Natural killer cell (primary cell): Measurements from ENCODE around the gene PDCD4. TPM values are rescaled to one million over a fixed set of nuclear protein-coding genes. Genes with fewer than 3 reads are reported as not detected.

Experiments used
- ATAC-seq, 3 donors: fragments of 150-1000 bp in 2 of 3; fragments of 200-7000 bp in 1 of 3; cut with Tn5 transposase; 1 replicate in 1 of 3; 2 replicates in 2 of 3; pipeline ENCODE4 v1.10.0; 2021; ENCODE audit warnings: mild to moderate bottlenecking in 2 of 3, moderate library complexity in 2 of 3
- DNase-seq, 2 donors: peaks; one replicate each; pipeline versions ENCODE4 v3.0.0 to v3.0.0-alpha.2; 2013 to 2021; ENCODE audit warnings: mixed read lengths in 1 of 2
- H3K27ac ChIP-seq: one replicate; pipeline ENCODE4 v1.5.1; 2013; ENCODE audit warnings: mild to moderate bottlenecking, low read length
- H3K27me3 ChIP-seq: one replicate; pipeline ENCODE4 v1.6.1; 2013; ENCODE audit warnings: low read length; ENCODE audit not compliant: control insufficient read depth, insufficient read depth
- H3K36me3 ChIP-seq: one replicate; pipeline ENCODE4 v1.6.1; 2013; ENCODE audit warnings: low read length; ENCODE audit not compliant: control insufficient read depth, insufficient read depth
- H3K4me1 ChIP-seq: one replicate; pipeline ENCODE4 v1.6.1; 2013; ENCODE audit warnings: low read length; ENCODE audit not compliant: control insufficient read depth, insufficient read depth
- H3K4me3 ChIP-seq: one replicate; pipeline ENCODE4 v1.5.1; 2013; ENCODE audit warnings: low read length
- H3K9me3 ChIP-seq: one replicate; pipeline ENCODE4 v1.6.1; 2013; ENCODE audit warnings: low read length; ENCODE audit not compliant: control insufficient read depth, insufficient read depth
- H3K27ac Mint-ChIP-seq, 2 donors: one replicate each; pipeline ENCODE4 v1.8.0; 2022; ENCODE audit warnings: mild to moderate bottlenecking in 2 of 2, mixed read lengths in 2 of 2, moderate library complexity in 1 of 2
- H3K27me3 Mint-ChIP-seq, 2 donors: one replicate each; pipeline ENCODE4 v1.8.0; 2022; ENCODE audit warnings: low read depth in 2 of 2, mixed read lengths in 2 of 2
- H3K36me3 Mint-ChIP-seq: one replicate; pipeline ENCODE4 v1.8.0; 2022; ENCODE audit warnings: mixed read lengths
- H3K4me1 Mint-ChIP-seq, 2 donors: one replicate each; pipeline ENCODE4 v1.8.0; 2022; ENCODE audit warnings: mixed read lengths in 2 of 2
- H3K4me3 Mint-ChIP-seq: one replicate; pipeline ENCODE4 v1.8.0; 2022; ENCODE audit warnings: mild to moderate bottlenecking, moderate library complexity, mixed read lengths
- H3K9me3 Mint-ChIP-seq, 2 donors: one replicate each; pipeline ENCODE4 v1.8.0; 2022; ENCODE audit warnings: mixed read lengths in 2 of 2
- CTCF ChIP-seq: fragments of 200-600 bp; IDR thresholded peaks from one replicate; pipeline ENCODE4 v1.8.0; 2022; ENCODE audit warnings: antibody characterized with exemption
- WGBS: methylation state at CpG from one replicate; pipeline ENCODE4 v1.1.7; 2013; ENCODE audit warnings: missing lambda C conversion rate; ENCODE audit not compliant: insufficient coverage; 5-methylcytosine and 5-hydroxymethylcytosine counted together
- intact Hi-C: fragments of 100-400 bp; cut with micrococcal nuclease; formaldehyde crosslinking; loops from one replicate; pipeline ENCODE4 v1.14.2; 2022
- total RNA-seq, 4 donors: library from RNA; stranded (reverse); fragments of 120-200 nt in 1 of 4; gene quantifications; one replicate each; pipeline versions ENCODE4 v1.2.3 to v1.2.4, GENCODE V29; 2013 to 2022

The PDCD4 gene
- total RNA-seq, 3 donors from 2014 or later (not counting 1 experiment from before 2014, with no cell fraction given) = 199 to 241 (median 222) TPM

- ATAC-seq (no peak), DNase-seq (no peak)
- Mint-ChIP-seq H3K9me3 (no peaks in the 10 kb centered on the region), H3K27me3 (peaks cover 12 to 15% of the 10 kb centered on the region in 2 donors), H3K4me1 (peaks cover 13 to 31% of the 10 kb centered on the region in 2 donors), H3K27ac (no peak overlapping the region), H3K4me3 (no peak overlapping the region), H3K36me3 (no peaks in the 10 kb centered on the region)
- WGBS = 93% methylated on average over 5 of the region's 5 CpGs
- intact Hi-C loops = no loop called here
- Histone ChIP-seq H3K4me3 (no peak overlapping the region), H3K27me3 (no peaks in the 10 kb centered on the region), H3K9me3 (no peaks in the 10 kb centered on the region), H3K4me1 (peaks cover 37% of the 10 kb centered on the region), H3K27ac (no peak overlapping the region), H3K36me3 (no peaks in the 10 kb centered on the region)
- TF ChIP-seq CTCF = no peak
These were observed 31.4 kb upstream of the PDCD4 start for GRCh38 chr10:110840225-110840922.

- Mint-ChIP-seq H3K27ac (no peak overlapping the region), H3K27me3 (peaks cover 12 to 15% of the 10 kb centered on the region in 2 donors), H3K4me1 (peaks cover 17 to 34% of the 10 kb centered on the region in 2 donors), H3K36me3 (no peaks in the 10 kb centered on the region), H3K4me3 (no peak overlapping the region), H3K9me3 (no peaks in the 10 kb centered on the region)
- Histone ChIP-seq H3K4me3 (no peak overlapping the region), H3K4me1 (peaks cover 43% of the 10 kb centered on the region), H3K27ac (no peak overlapping the region), H3K27me3 (no peaks in the 10 kb centered on the region), H3K9me3 (no peaks in the 10 kb centered on the region), H3K36me3 (no peaks in the 10 kb centered on the region)
- 88% methylated on average over 3 of the region's 3 CpGs for WGBS
- DNase-seq = no peak
- intact Hi-C loops = no loop called here
- no peak for ATAC-seq
- TF ChIP-seq CTCF = no peak
These were observed 30.8 kb upstream of the PDCD4 start for GRCh38 chr10:110840923-110841428.

- no peak for TF ChIP-seq CTCF
- peak in 1 of 2 donors; percentile 28 for DNase-seq
- Histone ChIP-seq H3K4me3 (no peak overlapping the region), H3K9me3 (no peaks in the 10 kb centered on the region), H3K36me3 (no peaks in the 10 kb centered on the region), H3K27me3 (no peaks in the 10 kb centered on the region), H3K27ac (peak overlapping the region; percentile 72), H3K4me1 (peaks cover 52% of the 10 kb centered on the region)
- no peaks in the 10 kb centered on the region for H3K36me3 Mint-ChIP-seq
- peaks cover 23 to 37% of the 10 kb centered on the region in 2 donors for H3K4me1 Mint-ChIP-seq
- H3K27ac Mint-ChIP-seq = peak overlapping the region in 1 of 2 donors; percentile 81
- H3K27me3 Mint-ChIP-seq = peaks cover 19 to 20% of the 10 kb centered on the region in 2 donors
- H3K4me3 Mint-ChIP-seq = no peak overlapping the region
- 70% methylated on average over 9 of the region's 9 CpGs for WGBS
- no peaks in the 10 kb centered on the region for H3K9me3 Mint-ChIP-seq
- intact Hi-C loops = no loop called here
- peak in 2 of 3 donors; percentile 26 to 39 for ATAC-seq
These were observed 29.9 kb upstream of the PDCD4 start for GRCh38 chr10:110841767-110842267.
